Epithelial cell of prostate (primary cell): ENCODE results near the gene DRAXIN.

Experiments
- DNase-seq: peaks from one replicate; pipeline ENCODE4 v3.0.0-alpha.2; 2011; ENCODE audit warnings: low read depth, low spot score
- H3K27ac ChIP-seq: fragments of 450-650 bp; 2 replicates; pipeline ENCODE4 v1.5.1; 2017; ENCODE audit warnings: mild to moderate bottlenecking

Gene DRAXIN

GRCh38 chr1:11682799-11683198 lies 8.7 kb upstream of the DRAXIN start:
- no peak overlapping the region for H3K27ac ChIP-seq
- DNase-seq: no peak

GRCh38 chr1:11684070-11684469 lies 7.4 kb upstream of the DRAXIN start:
- no peak for DNase-seq

GRCh38 chr1:11685210-11685752 lies 6.2 kb upstream of the DRAXIN start:
- DNase-seq: no peak
- no peak overlapping the region for H3K27ac ChIP-seq

More at GRCh38 chr1:11684070-11684469, 7.4 kb upstream of the DRAXIN start:
- no peak overlapping the region for H3K27ac ChIP-seq

- no peak for DNase-seq
- no peak overlapping the region for H3K27ac ChIP-seq
Measured at GRCh38 chr1:11688506-11688905, 3.0 kb upstream of the DRAXIN start.

- DNase-seq: no peak
- H3K27ac ChIP-seq: no peak overlapping the region
Measured at GRCh38 chr1:11690397-11691301, 861 bp upstream of the DRAXIN start.

GRCh38 chr1:11691928-11692711 lies 610 bp downstream of the DRAXIN start:
- H3K27ac ChIP-seq: no peak overlapping the region
- no peak for DNase-seq

GRCh38 chr1:11693024-11693590 lies 1.6 kb downstream of the DRAXIN start:
- DNase-seq: peak; percentile 40
- H3K27ac ChIP-seq: no peak overlapping the region

GRCh38 chr1:11693917-11694316 lies 2.4 kb downstream of the DRAXIN start:
- H3K27ac ChIP-seq: no peak overlapping the region
- no peak for DNase-seq

GRCh38 chr1:11695861-11696260 lies 4.4 kb downstream of the DRAXIN start:
- DNase-seq: no peak

GRCh38 chr1:11697188-11697892 lies 5.8 kb downstream of the DRAXIN start:
- no peak overlapping the region for H3K27ac ChIP-seq
- no peak for DNase-seq

More at GRCh38 chr1:11695861-11696260, 4.4 kb downstream of the DRAXIN start:
- no peak overlapping the region for H3K27ac ChIP-seq

GRCh38 chr1:11697893-11698210 lies 6.3 kb downstream of the DRAXIN start:
- H3K27ac ChIP-seq: no peak overlapping the region
- DNase-seq: no peak

- no peak overlapping the region for H3K27ac ChIP-seq
- DNase-seq: no peak
Measured at GRCh38 chr1:11700601-11701467, 9.3 kb downstream of the DRAXIN start.

- H3K27ac ChIP-seq: no peak overlapping the region
- no peak for DNase-seq
Measured at GRCh38 chr1:11701551-11701961, 10.0 kb downstream of the DRAXIN start.

GRCh38 chr1:11701981-11702803 lies 10.7 kb downstream of the DRAXIN start:
- no peak for DNase-seq
- no peak overlapping the region for H3K27ac ChIP-seq

GRCh38 chr1:11703357-11704193 lies 12.1 kb downstream of the DRAXIN start:
- H3K27ac ChIP-seq: no peak overlapping the region
- DNase-seq: no peak

GRCh38 chr1:11704194-11704529 lies 12.7 kb downstream of the DRAXIN start:
- DNase-seq: no peak
- H3K27ac ChIP-seq: no peak overlapping the region

GRCh38 chr1:11704691-11705475 lies 13.4 kb downstream of the DRAXIN start:
- H3K27ac ChIP-seq: no peak overlapping the region
- no peak for DNase-seq
